ENCODE data around the gene TXK. TPM values are rescaled to one million over a fixed set of nuclear protein-coding genes. Genes with fewer than 3 reads are reported as not detected.

The TXK gene
- total and polyA plus RNA-seq, 10 of the 15 experiments (the other 5 are each of a cell fraction or from before 2014, with no cell fraction given): 0.44 to 2.9 (median 1.4) TPM

GRCh38 chr4:48017108-48017571 lies 116.9 kb downstream of the TXK start:
- ATAC-seq (peak; percentile 7; the same call in 2 of the 3 replicates), FAIRE-seq (no peak), DNase-seq (ENCODE audit: low read depth, low spot score) (no peak)
- in situ Hi-C loops (cut with MboI): no loop called here
- WGBS (ENCODE audit: insufficient coverage, insufficient replicate concordance, low lambda C conversion rate, missing lambda C conversion rate): 11% methylated on average over 35 of the region's 35 CpGs
- H3K9me3 ChIP-seq (replicated peaks; ENCODE audit: control insufficient read depth, insufficient read depth, low read length): no peaks in the 10 kb centered on the region; the same call in 2 of the 3 replicates
- no peaks in the 10 kb centered on the region for H3K79me2 ChIP-seq (ENCODE audit: control insufficient read depth, insufficient read depth, low read length)
- peak overlapping the region; percentile 96 for H3K4me2 ChIP-seq (ENCODE audit: control insufficient read depth, insufficient read depth)
- no peak for TF ChIP-seq JUNB (IDR thresholded peaks at IDR 0.05)
- no peak for TF ChIP-seq IRF5 (IDR thresholded peaks at IDR 0.05; ENCODE audit: borderline replicate concordance)
- TF ChIP-seq ZNF207 (IDR thresholded peaks at IDR 0.05; ENCODE audit: borderline replicate concordance): no peak
- TF ChIP-seq, protein P1, sequence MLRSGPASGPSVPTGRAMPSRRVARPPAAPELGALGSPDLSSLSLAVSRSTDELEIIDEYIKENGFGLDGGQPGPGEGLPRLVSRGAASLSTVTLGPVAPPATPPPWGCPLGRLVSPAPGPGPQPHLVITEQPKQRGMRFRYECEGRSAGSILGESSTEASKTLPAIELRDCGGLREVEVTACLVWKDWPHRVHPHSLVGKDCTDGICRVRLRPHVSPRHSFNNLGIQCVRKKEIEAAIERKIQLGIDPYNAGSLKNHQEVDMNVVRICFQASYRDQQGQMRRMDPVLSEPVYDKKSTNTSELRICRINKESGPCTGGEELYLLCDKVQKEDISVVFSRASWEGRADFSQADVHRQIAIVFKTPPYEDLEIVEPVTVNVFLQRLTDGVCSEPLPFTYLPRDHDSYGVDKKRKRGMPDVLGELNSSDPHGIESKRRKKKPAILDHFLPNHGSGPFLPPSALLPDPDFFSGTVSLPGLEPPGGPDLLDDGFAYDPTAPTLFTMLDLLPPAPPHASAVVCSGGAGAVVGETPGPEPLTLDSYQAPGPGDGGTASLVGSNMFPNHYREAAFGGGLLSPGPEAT (IDR thresholded peaks at IDR 0.05; ENCODE audit: low read depth): no peak
- TF ChIP-seq CREM (IDR thresholded peaks at IDR 0.05; ENCODE audit: low read depth): peak; percentile 12; the same call in 1 of the 2 replicates
- TF ChIP-seq E4F1 (IDR thresholded peaks at IDR 0.05; ENCODE audit: borderline replicate concordance, partially characterized antibody): no peak
- TF ChIP-seq EGR1 (IDR thresholded peaks at IDR 0.05; ENCODE audit: borderline replicate concordance in 1 of 2, low read depth in 2 of 2, low read length in 2 of 2): peak in 1 of 2 experiments; percentile 63; a peak in 1 of 3 replicates
- intact Hi-C loops (cut with micrococcal nuclease; ENCODE audit: unreplicated experiment): no loop called here
- no peaks in the 10 kb centered on the region for H4K20me1 ChIP-seq (ENCODE audit: control insufficient read depth, insufficient read depth)
- ChIA-PET RAD21 (ENCODE audit: unreplicated experiment) (no interaction called here), SMC1A (ENCODE audit: uncharacterized antibody, unreplicated experiment) (interaction anchor here (1.1 to 2.6 kb wide), 6 partner anchors 7 to 69 kb away, joined by 3 to 14 read pairs (median 4); no protein-coding TSS in a partner anchor), CTCF (interaction anchor here (0.7 to 3.8 kb wide), 6 partner anchors 14 to 258 kb away, joined by 3 to 26 read pairs (median 8); no protein-coding TSS in a partner anchor), POLR2A (no interaction called here)
- H3K4me3 ChIP-seq: peak overlapping the region; percentile 89
- peak overlapping the region; percentile 85 for H2AFZ ChIP-seq (ENCODE audit: control insufficient read depth, low read depth, low read length)
- H3K4me1 ChIP-seq (ENCODE audit: control insufficient read depth, insufficient read depth, low read length): no peaks in the 10 kb centered on the region
- no TSS peak for BruUV-seq (replicated peaks)
- peak overlapping the region; percentile 65 for H3K9ac ChIP-seq (ENCODE audit: control insufficient read depth, insufficient read depth, low read length)
- peak overlapping the region; percentile 30; the same call in 1 of the 2 replicates for H3K27ac ChIP-seq (ENCODE audit: control insufficient read depth, insufficient read depth)
- no peaks in the 10 kb centered on the region for H3K36me3 ChIP-seq (ENCODE audit: control insufficient read depth in 2 of 2, insufficient read depth in 2 of 2, low read length in 1 of 2)
- H3K27me3 ChIP-seq (replicated peaks in 1 of 2; ENCODE audit: control insufficient read depth in 2 of 2, insufficient read depth in 2 of 2, low read length in 1 of 2): no peaks in the 10 kb centered on the region; a peak in 1 of 4 replicates

Small RNA genes lying within 50 kb of the gene (small RNA-seq; reads per million reads assigned to genes)
- gene RF00019: not detected
- gene RF00026: not detected
- gene RNU6-838P: not detected

Other genes starting within 250 kb of the TXK start
- 13.1 and 13.7 TPM in 2 replicates for gene NFXL1, start 219.7 kb downstream of the TXK start, total RNA-seq (2014; rRNA removed)
- 8.1 and 9.3 TPM in 2 replicates for gene NFXL1, start 219.7 kb downstream of the TXK start, total RNA-seq (2014; rRNA removed; fragmentation: Illumina TruSeq; extraction: Trizol)
- gene NFXL1, start 219.7 kb downstream of the TXK start, total RNA-seq (2021): 14.0 and 15.5 TPM in 2 replicates
- 16.5 and 19.2 TPM in 2 replicates for gene NFXL1, start 219.7 kb downstream of the TXK start, polyA plus RNA-seq (2011; rRNA removed)
- 11.9 and 18.9 TPM in 2 replicates for gene NFXL1, start 219.7 kb downstream of the TXK start, polyA plus RNA-seq (2014; fragmentation: Illumina TruSeq; extraction: Trizol)
- gene NFXL1, start 219.7 kb downstream of the TXK start, polyA plus RNA-seq (2014; fragmentation: Nextera tagmentation; extraction: Ambion mirVana): 10 to 100 TPM in 1 of 2 experiments, 1 to 10 TPM in 1; 8.8 to 10.0 TPM
- gene NFXL1, start 219.7 kb downstream of the TXK start, polyA plus RNA-seq (2014; rRNA removed): 12.6 TPM in 2 replicates
- gene NFXL1, start 219.7 kb downstream of the TXK start, polyA plus RNA-seq (2016; fragmentation: Nextera tagmentation; extraction: Ambion mirVana): 10 to 100 TPM; 13.8 to 15.8 TPM
- 8.7 and 14.2 TPM in 2 replicates for gene CNGA1, start 117.6 kb downstream of the TXK start, total RNA-seq (2014; rRNA removed)
- 4.5 and 4.7 TPM in 2 replicates for gene CNGA1, start 117.6 kb downstream of the TXK start, total RNA-seq (2014; rRNA removed; fragmentation: Illumina TruSeq; extraction: Trizol)
- 4.8 and 5.1 TPM in 2 replicates for gene CNGA1, start 117.6 kb downstream of the TXK start, total RNA-seq (2021)
- gene CNGA1, start 117.6 kb downstream of the TXK start, polyA plus RNA-seq (2011; rRNA removed): 0.32 and 0.38 TPM in 2 replicates
- gene CNGA1, start 117.6 kb downstream of the TXK start, polyA plus RNA-seq (2014; fragmentation: Illumina TruSeq; extraction: Trizol): 3.4 and 5.1 TPM in 2 replicates
- 1 to 10 TPM; 7.9 to 8.9 TPM for gene CNGA1, start 117.6 kb downstream of the TXK start, polyA plus RNA-seq (2014; fragmentation: Nextera tagmentation; extraction: Ambion mirVana)
- 6.0 and 6.9 TPM in 2 replicates for gene CNGA1, start 117.6 kb downstream of the TXK start, polyA plus RNA-seq (2014; rRNA removed)
- 1 to 10 TPM; 3.9 to 5.1 TPM for gene CNGA1, start 117.6 kb downstream of the TXK start, polyA plus RNA-seq (2016; fragmentation: Nextera tagmentation; extraction: Ambion mirVana)
- gene NIPAL1, start 117.5 kb downstream of the TXK start, total RNA-seq (2014; rRNA removed): 5.1 and 7.8 TPM in 2 replicates
- 9.3 and 9.7 TPM in 2 replicates for gene NIPAL1, start 117.5 kb downstream of the TXK start, total RNA-seq (2014; rRNA removed; fragmentation: Illumina TruSeq; extraction: Trizol)
- gene NIPAL1, start 117.5 kb downstream of the TXK start, total RNA-seq (2021): 8.7 and 10.0 TPM in 2 replicates
- gene NIPAL1, start 117.5 kb downstream of the TXK start, polyA plus RNA-seq (2011; rRNA removed): 0.46 and 0.62 TPM in 2 replicates
- 8.8 and 10.3 TPM in 2 replicates for gene NIPAL1, start 117.5 kb downstream of the TXK start, polyA plus RNA-seq (2014; fragmentation: Illumina TruSeq; extraction: Trizol)
- 1 to 10 TPM; 1.1 to 2.0 TPM for gene NIPAL1, start 117.5 kb downstream of the TXK start, polyA plus RNA-seq (2014; fragmentation: Nextera tagmentation; extraction: Ambion mirVana)
- gene NIPAL1, start 117.5 kb downstream of the TXK start, polyA plus RNA-seq (2014; rRNA removed): 4.7 and 5.4 TPM in 2 replicates
- gene NIPAL1, start 117.5 kb downstream of the TXK start, polyA plus RNA-seq (2016; fragmentation: Nextera tagmentation; extraction: Ambion mirVana): 1 to 10 TPM; 6.6 to 7.2 TPM
- gene TEC, start 135.6 kb upstream of the TXK start, total RNA-seq (2014; rRNA removed): 24.2 and 27.2 TPM in 2 replicates
- gene TEC, start 135.6 kb upstream of the TXK start, total RNA-seq (2014; rRNA removed; fragmentation: Illumina TruSeq; extraction: Trizol): 24.4 and 25.6 TPM in 2 replicates
- gene TEC, start 135.6 kb upstream of the TXK start, total RNA-seq (2021): 19.0 and 20.2 TPM in 2 replicates
- gene TEC, start 135.6 kb upstream of the TXK start, polyA plus RNA-seq (2011; rRNA removed): 15.4 and 21.3 TPM in 2 replicates
- gene TEC, start 135.6 kb upstream of the TXK start, polyA plus RNA-seq (2014; fragmentation: Illumina TruSeq; extraction: Trizol): 18.6 and 23.7 TPM in 2 replicates
- 1 to 10 TPM; 7.4 to 10.0 TPM for gene TEC, start 135.6 kb upstream of the TXK start, polyA plus RNA-seq (2014; fragmentation: Nextera tagmentation; extraction: Ambion mirVana)
- 17.3 and 19.3 TPM in 2 replicates for gene TEC, start 135.6 kb upstream of the TXK start, polyA plus RNA-seq (2014; rRNA removed)
- 10 to 100 TPM; 14.6 to 15.5 TPM for gene TEC, start 135.6 kb upstream of the TXK start, polyA plus RNA-seq (2016; fragmentation: Nextera tagmentation; extraction: Ambion mirVana)
- 11.4 and 17.5 TPM in 2 replicates for gene SLAIN2, start 207.3 kb upstream of the TXK start, total RNA-seq (2014; rRNA removed)
- gene SLAIN2, start 207.3 kb upstream of the TXK start, total RNA-seq (2014; rRNA removed; fragmentation: Illumina TruSeq; extraction: Trizol): 36.7 and 38.5 TPM in 2 replicates
- gene SLAIN2, start 207.3 kb upstream of the TXK start, total RNA-seq (2021): 34.8 and 39.2 TPM in 2 replicates
- 24.3 and 26.1 TPM in 2 replicates for gene SLAIN2, start 207.3 kb upstream of the TXK start, polyA plus RNA-seq (2011; rRNA removed)
- gene SLAIN2, start 207.3 kb upstream of the TXK start, polyA plus RNA-seq (2014; fragmentation: Illumina TruSeq; extraction: Trizol): 73.5 and 96.6 TPM in 2 replicates
- gene SLAIN2, start 207.3 kb upstream of the TXK start, polyA plus RNA-seq (2014; fragmentation: Nextera tagmentation; extraction: Ambion mirVana): 1 to 10 TPM; 4.3 to 6.0 TPM
- 13.5 and 13.8 TPM in 2 replicates for gene SLAIN2, start 207.3 kb upstream of the TXK start, polyA plus RNA-seq (2014; rRNA removed)
- 10 to 100 TPM; 26.6 to 28.9 TPM for gene SLAIN2, start 207.3 kb upstream of the TXK start, polyA plus RNA-seq (2016; fragmentation: Nextera tagmentation; extraction: Ambion mirVana)

All from GM12878 (cell line).